HepG2 (cell line): Measurements from ENCODE around the gene SLC13A3. TPM values are rescaled to one million over a fixed set of nuclear protein-coding genes. Genes with fewer than 3 reads are reported as not detected.

ENCODE experiments used
- HDAC1 ChIP-seq: sonication (generic); formaldehyde crosslinking; IDR thresholded peaks from 2 replicates; pipeline ENCODE4 v1.5.1; 2020; ENCODE audit warnings: mild to moderate bottlenecking, missing genetic modification reagents
- HMGA1 ChIP-seq: sonication (generic); formaldehyde crosslinking; conservative IDR thresholded peaks from 2 replicates; pipeline ENCODE4 v1.4.0; 2020; ENCODE audit warnings: missing genetic modification reagents
- JUNB ChIP-seq: sonication (generic); formaldehyde crosslinking; IDR thresholded peaks from 2 replicates; pipeline ENCODE4 v1.8.0; 2022; ENCODE audit warnings: missing genetic modification reagents, mild to moderate bottlenecking, borderline replicate concordance
- MTA1 ChIP-seq: sonication (generic); formaldehyde crosslinking; IDR thresholded peaks from 2 replicates; pipeline ENCODE4 v1.4.0; 2020; ENCODE audit warnings: missing genetic modification reagents, mild to moderate bottlenecking, borderline replicate concordance
- MTA3 ChIP-seq: sonication (generic); formaldehyde crosslinking; IDR thresholded peaks from 2 replicates; pipeline ENCODE4 v1.4.0; 2020; ENCODE audit warnings: missing genetic modification reagents
- NFE2 ChIP-seq: sonication (generic); formaldehyde crosslinking; IDR thresholded peaks from 2 replicates; pipeline ENCODE4 v1.4.0; 2020; ENCODE audit warnings: missing genetic modification reagents
- PAF1 ChIP-seq: IDR thresholded peaks from 2 replicates; pipeline ENCODE4 v1.6.1; 2016; ENCODE audit warnings: missing genetic modification reagents, missing compliant biosample characterization
- RBM39 ChIP-seq: fragments of 200-400 bp; formaldehyde crosslinking; IDR thresholded peaks from one replicate; pipeline ENCODE4 v1.6.1; 2018; ENCODE audit warnings: antibody characterized with exemption, mild to moderate bottlenecking, low read depth, low read length; ENCODE audit not compliant: poor library complexity, severe bottlenecking
- RFXANK ChIP-seq: IDR thresholded peaks from 2 replicates; pipeline ENCODE4 v1.6.1; 2016
- YEATS4 ChIP-seq: sonication (generic); formaldehyde crosslinking; IDR thresholded peaks from 2 replicates; pipeline ENCODE4 v1.4.0; 2020; ENCODE audit warnings: missing genetic modification reagents, borderline replicate concordance
- YY1 ChIP-seq: IDR thresholded peaks from 2 replicates; pipeline ENCODE4 v1.6.1; 2011; ENCODE audit warnings: low read length, low read depth, moderate library complexity, mild to moderate bottlenecking; ENCODE audit not compliant: insufficient read depth, insufficient replicate concordance
- ZMYM4 ChIP-seq: sonication (generic); formaldehyde crosslinking; IDR thresholded peaks from 2 replicates; pipeline ENCODE4 v1.8.1; 2023; ENCODE audit warnings: mild to moderate bottlenecking, missing genetic modification reagents
- ZNF563 ChIP-seq: sonication (generic); formaldehyde crosslinking; IDR thresholded peaks from 2 replicates; pipeline ENCODE4 v1.8.0; 2022; ENCODE audit warnings: mild to moderate bottlenecking, moderate library complexity, missing genetic modification reagents
- polyA plus RNA-seq, 8 experiments: library from polyadenylated mRNA; depleted of rRNA in 3 of 8; stranded (reverse) in 7 of 8; unstranded in 1 of 8; fragments of >200 nt; fragmentation: Illumina TruSeq in 4 of 8; extraction: Trizol in 4 of 8; gene quantifications; 2 replicates each; pipeline versions ENCODE4 v1.2.1 to v1.2.3, GENCODE V29; 2011 to 2016; ENCODE audit warnings: low read depth in 4 of 8, missing spikeins in 1 of 8, mixed read lengths in 1 of 8; ENCODE audit not compliant: insufficient read depth in 1 of 8
- total RNA-seq, 5 experiments: library from RNA; depleted of rRNA; stranded (reverse); fragments of >200 nt; fragmentation: Illumina TruSeq; extraction: Trizol; gene quantifications; 2 replicates each; pipeline ENCODE4 v1.2.3, GENCODE V29; 2016; ENCODE audit warnings: low read depth in 1 of 5
- TF ChIP-seq, protein P1 (sequence below): sonication (generic); formaldehyde crosslinking; IDR thresholded peaks from 2 replicates; pipeline ENCODE4 v1.4.0; 2020; ENCODE audit warnings: missing genetic modification reagents
- TF ChIP-seq, protein P2 (sequence below): sonication (generic); formaldehyde crosslinking; IDR thresholded peaks from 2 replicates; pipeline ENCODE4 v1.5.0; 2020; ENCODE audit warnings: missing genetic modification reagents, mild to moderate bottlenecking, borderline replicate concordance
- TF ChIP-seq, protein P3 (sequence below): sonication (generic); formaldehyde crosslinking; IDR thresholded peaks from 2 replicates; pipeline ENCODE4 v1.4.0; 2020; ENCODE audit warnings: missing genetic modification reagents
- TF ChIP-seq, protein P4 (sequence below): conservative IDR thresholded peaks from 2 replicates; pipeline ENCODE4 v1.6.1; 2018; ENCODE audit warnings: missing genetic modification reagents
- TF ChIP-seq, protein P5 (sequence below): sonication (generic); formaldehyde crosslinking; IDR thresholded peaks from 2 replicates; pipeline ENCODE4 v1.5.0; 2020; ENCODE audit warnings: mild to moderate bottlenecking, missing genetic modification reagents

Gene SLC13A3
- total and polyA plus RNA-seq, 2 of the 13 experiments (the other 11 are each of a cell fraction or from before 2014, with no cell fraction given) = 66.5 to 76.0 TPM

DNA sequence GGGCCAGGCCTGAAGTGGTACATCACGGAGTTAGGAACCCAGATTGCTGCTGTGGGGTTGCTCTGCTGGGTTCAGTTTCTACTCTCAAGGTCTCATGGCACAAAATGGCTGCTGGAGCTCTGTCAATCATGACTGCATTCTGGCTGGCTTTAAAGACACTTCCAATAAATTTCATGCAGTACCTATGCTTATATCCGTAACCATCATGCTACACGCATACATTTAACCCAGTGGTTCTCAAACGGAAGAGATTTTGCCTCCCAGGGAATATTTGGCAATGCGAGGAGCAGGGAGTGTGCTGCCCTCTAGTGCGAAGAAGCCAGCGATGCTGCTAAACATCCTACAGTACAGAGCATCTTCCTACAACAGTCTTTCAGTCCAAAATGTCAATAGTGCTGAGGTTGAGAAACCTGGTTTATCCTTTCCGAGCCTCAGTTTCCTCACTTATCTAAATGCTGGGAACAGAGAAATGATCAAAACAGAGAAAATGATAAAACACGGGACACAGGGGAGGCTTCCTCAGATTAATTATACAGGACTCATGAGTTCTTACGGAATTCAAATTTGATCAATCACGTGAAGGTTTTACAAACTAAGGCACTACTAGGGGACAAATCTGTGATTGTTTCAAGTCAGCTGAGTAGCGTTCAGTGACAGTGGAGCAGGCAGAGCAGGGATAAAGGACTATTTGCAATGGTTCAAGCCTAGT, 48.5 kb upstream of the SLC13A3 start (continued):
- TF ChIP-seq, protein P1, sequence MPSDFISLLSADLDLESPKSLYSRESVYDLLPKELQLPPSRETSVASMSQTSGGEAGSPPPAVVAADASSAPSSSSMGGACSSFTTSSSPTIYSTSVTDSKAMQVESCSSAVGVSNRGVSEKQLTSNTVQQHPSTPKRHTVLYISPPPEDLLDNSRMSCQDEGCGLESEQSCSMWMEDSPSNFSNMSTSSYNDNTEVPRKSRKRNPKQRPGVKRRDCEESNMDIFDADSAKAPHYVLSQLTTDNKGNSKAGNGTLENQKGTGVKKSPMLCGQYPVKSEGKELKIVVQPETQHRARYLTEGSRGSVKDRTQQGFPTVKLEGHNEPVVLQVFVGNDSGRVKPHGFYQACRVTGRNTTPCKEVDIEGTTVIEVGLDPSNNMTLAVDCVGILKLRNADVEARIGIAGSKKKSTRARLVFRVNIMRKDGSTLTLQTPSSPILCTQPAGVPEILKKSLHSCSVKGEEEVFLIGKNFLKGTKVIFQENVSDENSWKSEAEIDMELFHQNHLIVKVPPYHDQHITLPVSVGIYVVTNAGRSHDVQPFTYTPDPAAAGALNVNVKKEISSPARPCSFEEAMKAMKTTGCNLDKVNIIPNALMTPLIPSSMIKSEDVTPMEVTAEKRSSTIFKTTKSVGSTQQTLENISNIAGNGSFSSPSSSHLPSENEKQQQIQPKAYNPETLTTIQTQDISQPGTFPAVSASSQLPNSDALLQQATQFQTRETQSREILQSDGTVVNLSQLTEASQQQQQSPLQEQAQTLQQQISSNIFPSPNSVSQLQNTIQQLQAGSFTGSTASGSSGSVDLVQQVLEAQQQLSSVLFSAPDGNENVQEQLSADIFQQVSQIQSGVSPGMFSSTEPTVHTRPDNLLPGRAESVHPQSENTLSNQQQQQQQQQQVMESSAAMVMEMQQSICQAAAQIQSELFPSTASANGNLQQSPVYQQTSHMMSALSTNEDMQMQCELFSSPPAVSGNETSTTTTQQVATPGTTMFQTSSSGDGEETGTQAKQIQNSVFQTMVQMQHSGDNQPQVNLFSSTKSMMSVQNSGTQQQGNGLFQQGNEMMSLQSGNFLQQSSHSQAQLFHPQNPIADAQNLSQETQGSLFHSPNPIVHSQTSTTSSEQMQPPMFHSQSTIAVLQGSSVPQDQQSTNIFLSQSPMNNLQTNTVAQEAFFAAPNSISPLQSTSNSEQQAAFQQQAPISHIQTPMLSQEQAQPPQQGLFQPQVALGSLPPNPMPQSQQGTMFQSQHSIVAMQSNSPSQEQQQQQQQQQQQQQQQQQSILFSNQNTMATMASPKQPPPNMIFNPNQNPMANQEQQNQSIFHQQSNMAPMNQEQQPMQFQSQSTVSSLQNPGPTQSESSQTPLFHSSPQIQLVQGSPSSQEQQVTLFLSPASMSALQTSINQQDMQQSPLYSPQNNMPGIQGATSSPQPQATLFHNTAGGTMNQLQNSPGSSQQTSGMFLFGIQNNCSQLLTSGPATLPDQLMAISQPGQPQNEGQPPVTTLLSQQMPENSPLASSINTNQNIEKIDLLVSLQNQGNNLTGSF (CRISPR knock-in tag) = no peak
- TF ChIP-seq HMGA1 (CRISPR knock-in tag) (no peak), ZMYM4 (CRISPR knock-in tag) (no peak), JUNB (CRISPR knock-in tag) (no peak), RFXANK (no peak), YY1 (peak; percentile 63), NFE2 (CRISPR knock-in tag) (0 out of 2 replicates have a peak, but pooled peaks have one; percentile 18), YEATS4 (CRISPR knock-in tag) (0 out of 2 replicates have a peak, but pooled peaks have one; percentile 7), ZNF563 (CRISPR knock-in tag) (no peak), PAF1 (CRISPR knock-in tag) (no peak), RBM39 (no peak), MTA1 (CRISPR knock-in tag) (no peak), HDAC1 (CRISPR knock-in tag) (peak; percentile 25; the same call in 1 of the 2 replicates), MTA3 (no peak)
- TF ChIP-seq, protein P2, sequence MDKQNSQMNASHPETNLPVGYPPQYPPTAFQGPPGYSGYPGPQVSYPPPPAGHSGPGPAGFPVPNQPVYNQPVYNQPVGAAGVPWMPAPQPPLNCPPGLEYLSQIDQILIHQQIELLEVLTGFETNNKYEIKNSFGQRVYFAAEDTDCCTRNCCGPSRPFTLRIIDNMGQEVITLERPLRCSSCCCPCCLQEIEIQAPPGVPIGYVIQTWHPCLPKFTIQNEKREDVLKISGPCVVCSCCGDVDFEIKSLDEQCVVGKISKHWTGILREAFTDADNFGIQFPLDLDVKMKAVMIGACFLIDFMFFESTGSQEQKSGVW = no peak
- TF ChIP-seq, protein P3, sequence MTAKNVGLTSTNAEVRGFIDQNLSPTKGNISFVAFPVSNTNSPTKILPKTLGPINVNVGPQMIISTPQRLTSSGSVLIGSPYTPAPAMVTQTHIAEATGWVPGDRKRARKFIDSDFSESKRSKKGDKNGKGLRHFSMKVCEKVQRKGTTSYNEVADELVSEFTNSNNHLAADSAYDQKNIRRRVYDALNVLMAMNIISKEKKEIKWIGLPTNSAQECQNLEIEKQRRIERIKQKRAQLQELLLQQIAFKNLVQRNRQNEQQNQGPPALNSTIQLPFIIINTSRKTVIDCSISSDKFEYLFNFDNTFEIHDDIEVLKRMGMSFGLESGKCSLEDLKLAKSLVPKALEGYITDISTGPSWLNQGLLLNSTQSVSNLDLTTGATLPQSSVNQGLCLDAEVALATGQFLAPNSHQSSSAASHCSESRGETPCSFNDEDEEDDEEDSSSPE (CRISPR knock-in tag) = peak; percentile 25; the same call in 1 of the 2 replicates
- TF ChIP-seq, protein P4, sequence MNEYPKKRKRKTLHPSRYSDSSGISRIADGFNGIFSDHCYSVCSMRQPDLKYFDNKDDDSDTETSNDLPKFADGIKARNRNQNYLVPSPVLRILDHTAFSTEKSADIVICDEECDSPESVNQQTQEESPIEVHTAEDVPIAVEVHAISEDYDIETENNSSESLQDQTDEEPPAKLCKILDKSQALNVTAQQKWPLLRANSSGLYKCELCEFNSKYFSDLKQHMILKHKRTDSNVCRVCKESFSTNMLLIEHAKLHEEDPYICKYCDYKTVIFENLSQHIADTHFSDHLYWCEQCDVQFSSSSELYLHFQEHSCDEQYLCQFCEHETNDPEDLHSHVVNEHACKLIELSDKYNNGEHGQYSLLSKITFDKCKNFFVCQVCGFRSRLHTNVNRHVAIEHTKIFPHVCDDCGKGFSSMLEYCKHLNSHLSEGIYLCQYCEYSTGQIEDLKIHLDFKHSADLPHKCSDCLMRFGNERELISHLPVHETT (CRISPR knock-in tag) = 0 out of 2 replicates have a peak, but pooled peaks have one; percentile 42
- TF ChIP-seq, protein P5, sequence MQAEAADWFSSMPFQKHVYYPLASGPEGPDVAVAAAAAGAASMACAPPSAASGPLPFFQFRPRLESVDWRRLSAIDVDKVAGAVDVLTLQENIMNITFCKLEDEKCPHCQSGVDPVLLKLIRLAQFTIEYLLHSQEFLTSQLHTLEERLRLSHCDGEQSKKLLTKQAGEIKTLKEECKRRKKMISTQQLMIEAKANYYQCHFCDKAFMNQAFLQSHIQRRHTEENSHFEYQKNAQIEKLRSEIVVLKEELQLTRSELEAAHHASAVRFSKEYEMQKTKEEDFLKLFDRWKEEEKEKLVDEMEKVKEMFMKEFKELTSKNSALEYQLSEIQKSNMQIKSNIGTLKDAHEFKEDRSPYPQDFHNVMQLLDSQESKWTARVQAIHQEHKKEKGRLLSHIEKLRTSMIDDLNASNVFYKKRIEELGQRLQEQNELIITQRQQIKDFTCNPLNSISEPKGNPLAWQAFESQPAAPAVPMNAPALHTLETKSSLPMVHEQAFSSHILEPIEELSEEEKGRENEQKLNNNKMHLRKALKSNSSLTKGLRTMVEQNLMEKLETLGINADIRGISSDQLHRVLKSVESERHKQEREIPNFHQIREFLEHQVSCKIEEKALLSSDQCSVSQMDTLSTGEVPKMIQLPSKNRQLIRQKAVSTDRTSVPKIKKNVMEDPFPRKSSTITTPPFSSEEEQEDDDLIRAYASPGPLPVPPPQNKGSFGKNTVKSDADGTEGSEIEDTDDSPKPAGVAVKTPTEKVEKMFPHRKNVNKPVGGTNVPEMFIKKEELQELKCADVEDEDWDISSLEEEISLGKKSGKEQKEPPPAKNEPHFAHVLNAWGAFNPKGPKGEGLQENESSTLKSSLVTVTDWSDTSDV (CRISPR knock-in tag) = no peak
